ENCODE results near the gene RNF11.

RNF11 gene

GRCh38 chr1:51312718-51313117 is 76.6 kb downstream of the RNF11 start:
- no peaks in the 10 kb centered on the region for H3K9me3 Mint-ChIP-seq
- peaks cover 10% of the 10 kb centered on the region for H3K27me3 Mint-ChIP-seq (ENCODE audit: low read depth)
- no peak overlapping the region for H3K27ac Mint-ChIP-seq
- no peaks in the 10 kb centered on the region for H3K36me3 Mint-ChIP-seq (ENCODE audit: low read depth)
- TF ChIP-seq, protein P1, sequence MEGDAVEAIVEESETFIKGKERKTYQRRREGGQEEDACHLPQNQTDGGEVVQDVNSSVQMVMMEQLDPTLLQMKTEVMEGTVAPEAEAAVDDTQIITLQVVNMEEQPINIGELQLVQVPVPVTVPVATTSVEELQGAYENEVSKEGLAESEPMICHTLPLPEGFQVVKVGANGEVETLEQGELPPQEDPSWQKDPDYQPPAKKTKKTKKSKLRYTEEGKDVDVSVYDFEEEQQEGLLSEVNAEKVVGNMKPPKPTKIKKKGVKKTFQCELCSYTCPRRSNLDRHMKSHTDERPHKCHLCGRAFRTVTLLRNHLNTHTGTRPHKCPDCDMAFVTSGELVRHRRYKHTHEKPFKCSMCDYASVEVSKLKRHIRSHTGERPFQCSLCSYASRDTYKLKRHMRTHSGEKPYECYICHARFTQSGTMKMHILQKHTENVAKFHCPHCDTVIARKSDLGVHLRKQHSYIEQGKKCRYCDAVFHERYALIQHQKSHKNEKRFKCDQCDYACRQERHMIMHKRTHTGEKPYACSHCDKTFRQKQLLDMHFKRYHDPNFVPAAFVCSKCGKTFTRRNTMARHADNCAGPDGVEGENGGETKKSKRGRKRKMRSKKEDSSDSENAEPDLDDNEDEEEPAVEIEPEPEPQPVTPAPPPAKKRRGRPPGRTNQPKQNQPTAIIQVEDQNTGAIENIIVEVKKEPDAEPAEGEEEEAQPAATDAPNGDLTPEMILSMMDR (IDR thresholded peaks at IDR 0.05; ENCODE audit: unreplicated experiment in 3 of 3), result no peak
- no peak overlapping the region for H3K4me3 Mint-ChIP-seq
- peaks cover 27% of the 10 kb centered on the region for H3K4me1 Mint-ChIP-seq

- H3K9me3 Mint-ChIP-seq, result no peaks in the 10 kb centered on the region
- peak overlapping the region in 2 of 3 experiments; percentile 87 to 88 for H3K27ac Mint-ChIP-seq
- peaks cover 27% of the 10 kb centered on the region for H3K4me1 Mint-ChIP-seq
- H3K4me3 Mint-ChIP-seq, result no peak overlapping the region
- H3K36me3 Mint-ChIP-seq (ENCODE audit: low read depth), result no peaks in the 10 kb centered on the region
- peaks cover 10% of the 10 kb centered on the region for H3K27me3 Mint-ChIP-seq (ENCODE audit: low read depth)
- TF ChIP-seq, protein P1 (IDR thresholded peaks at IDR 0.05; ENCODE audit: unreplicated experiment in 3 of 3), result no peak
Measured at GRCh38 chr1:51313268-51313852, 77.3 kb downstream of the RNF11 start.

GRCh38 chr1:51313961-51314777 is 78.1 kb downstream of the RNF11 start:
- Mint-ChIP-seq H3K4me1 (peaks cover 27% of the 10 kb centered on the region), H3K36me3 (ENCODE audit: low read depth) (no peaks in the 10 kb centered on the region), H3K27me3 (ENCODE audit: low read depth) (peaks cover 13% of the 10 kb centered on the region), H3K9me3 (no peaks in the 10 kb centered on the region), H3K27ac (peak overlapping the region; percentile 82 to 88 (median 87)), H3K4me3 (no peak overlapping the region)
- TF ChIP-seq, protein P1 (IDR thresholded peaks at IDR 0.05; ENCODE audit: unreplicated experiment in 3 of 3), result no peak

DNA sequence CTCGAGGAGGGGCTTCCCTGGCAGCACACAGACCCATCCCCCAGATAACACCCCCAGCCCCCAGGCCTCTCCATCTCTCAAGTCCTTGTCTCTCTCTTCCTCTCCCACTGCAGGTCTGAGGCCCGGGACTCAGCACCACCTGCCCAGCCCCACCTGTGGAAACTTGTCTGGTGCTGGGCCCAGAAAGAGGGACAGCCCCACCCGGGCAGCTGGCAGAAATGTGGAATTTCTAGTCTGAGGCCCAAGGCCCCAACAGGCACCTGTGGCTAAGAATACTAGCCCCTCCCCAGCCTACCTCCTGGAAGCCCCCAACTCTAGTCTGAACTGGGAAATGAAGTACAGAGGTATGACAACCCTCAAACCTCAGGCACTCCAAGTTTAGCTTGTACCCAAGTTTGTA is 78.9 kb downstream of the RNF11 start:
- H3K27me3 Mint-ChIP-seq (ENCODE audit: low read depth), result peaks cover 14% of the 10 kb centered on the region
- H3K4me1 Mint-ChIP-seq, result peaks cover 27% of the 10 kb centered on the region
- no peak overlapping the region for H3K4me3 Mint-ChIP-seq
- no peaks in the 10 kb centered on the region for H3K36me3 Mint-ChIP-seq (ENCODE audit: low read depth)
- peak overlapping the region; percentile 82 to 88 (median 87) for H3K27ac Mint-ChIP-seq
- TF ChIP-seq, protein P1 (IDR thresholded peaks at IDR 0.05; ENCODE audit: unreplicated experiment in 3 of 3), result no peak
- H3K9me3 Mint-ChIP-seq, result no peaks in the 10 kb centered on the region

DNA sequence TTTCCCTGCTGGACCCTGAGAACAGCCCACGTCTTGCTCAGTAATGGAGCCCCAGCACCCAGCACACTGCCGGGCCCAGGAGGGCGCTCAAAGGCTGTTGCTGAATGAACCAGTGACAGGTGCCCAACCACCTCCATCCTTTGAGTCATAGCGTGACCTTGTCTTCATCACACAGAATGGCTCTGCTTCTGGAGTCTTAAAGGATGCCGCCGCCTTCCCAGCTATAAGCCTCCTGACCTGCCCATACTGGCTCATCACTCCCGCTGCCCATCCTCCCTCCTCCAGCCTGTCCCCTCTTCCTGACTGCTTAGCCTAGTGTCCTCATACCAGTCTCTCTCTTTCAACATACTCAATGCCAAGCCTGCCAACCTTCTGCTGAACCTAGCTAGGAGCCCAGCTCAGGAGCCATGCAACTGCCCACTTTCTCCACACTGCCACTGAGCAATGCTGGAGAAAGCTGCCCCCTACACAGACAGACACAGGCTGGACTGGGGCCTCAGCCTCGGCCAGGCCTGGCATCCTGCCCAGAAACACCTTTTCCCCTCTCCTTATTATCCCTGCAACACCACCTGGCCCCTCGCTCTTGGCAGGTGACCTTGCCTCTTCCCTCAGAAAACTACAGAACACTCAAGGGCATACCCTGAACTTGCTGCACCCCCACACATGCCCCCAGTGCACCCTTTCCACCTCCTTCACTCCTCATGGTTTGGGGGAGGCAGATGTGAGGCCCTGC is 80.2 kb downstream of the RNF11 start:
- Mint-ChIP-seq H3K27me3 (ENCODE audit: low read depth) (peaks cover 14% of the 10 kb centered on the region), H3K36me3 (ENCODE audit: low read depth) (no peaks in the 10 kb centered on the region), H3K9me3 (no peaks in the 10 kb centered on the region), H3K27ac (peak overlapping the region; percentile 82 to 96 (median 94)), H3K4me1 (peaks cover 27% of the 10 kb centered on the region), H3K4me3 (peak overlapping the region in 1 of 3 experiments; percentile 5)
- TF ChIP-seq, protein P1 (IDR thresholded peaks at IDR 0.05; ENCODE audit: unreplicated experiment in 3 of 3), result no peak
